Activated CD8-positive, alpha-beta memory T cell treated with anti-CD3 and anti-CD28 coated beads for 36 hours (primary cell): ENCODE measurements around the gene PDHB. TPM values are rescaled to one million over a fixed set of nuclear protein-coding genes. Genes with fewer than 3 reads are reported as not detected.
"Not testable (repeated sequence)": the region's sequence is repeated elsewhere in the genome, so short reads cannot be mapped to it uniquely, and the experiment has no call there.

ENCODE experiments used
- CTCF ChIA-PET: fragments of 350-600 bp; sonication (Branson Sonifier 250); formaldehyde crosslinking; loops from one replicate; lab custom pipeline; 2021; ENCODE audit warnings: antibody characterized with exemption; lab: Charles Lee
- POLR2A ChIA-PET: fragments of 350-600 bp; sonication (Branson Sonifier 250); formaldehyde crosslinking; loops from one replicate; lab custom pipeline; 2021; ENCODE audit warnings: antibody characterized with exemption; lab: Charles Lee
- total RNA-seq, 2 experiments: library from RNA; stranded (reverse); gene quantifications; one replicate each; pipeline ENCODE4 v1.2.3, GENCODE V29; 2021

Gene PDHB
- total RNA-seq, 2 experiments from 2014 or later = 58.8 to 62.1 TPM

GRCh38 chr3:58452176-58452575, 18.5 kb upstream of the PDHB start:
- CTCF ChIA-PET = interaction anchor here (0.7 to 1.7 kb wide), 2 partner anchors 146 to 225 kb away, joined by 5 to 6 read pairs; partner anchors contain the start of genes HTD2 and RPP14

GRCh38 chr3:58441514-58442450, 8.2 kb upstream of the PDHB start:
- ChIA-PET POLR2A (no interaction called here), CTCF (no interaction called here)

More at GRCh38 chr3:58452176-58452575, 18.5 kb upstream of the PDHB start:
- POLR2A ChIA-PET = interaction anchor here (0.6 kb wide), 1 partner anchor 85 kb away, joined by 3 read pairs; the partner anchor contains the start of gene ACOX2

GRCh38 chr3:58440996-58441355, 7.3 kb upstream of the PDHB start:
- CTCF ChIA-PET, POLR2A ChIA-PET: not testable (repeated sequence)

GRCh38 chr3:58437276-58437675, 3.6 kb upstream of the PDHB start:
- CTCF ChIA-PET = interaction anchor here (0.9 to 1.1 kb wide), 4 partner anchors 26 to 131 kb away, joined by 3 read pairs; partner anchors contain the start of genes HTD2 and RPP14
- POLR2A ChIA-PET = not testable (repeated sequence)

- CTCF ChIA-PET = interaction anchor here (1.2 kb wide), 1 partner anchor 14 kb away, joined by 3 read pairs; no protein-coding TSS in a partner anchor
- POLR2A ChIA-PET = no interaction called here
Observed at GRCh38 chr3:58434990-58435389, 1.4 kb upstream of the PDHB start.

GRCh38 chr3:58434511-58434910, 879 bp upstream of the PDHB start:
- CTCF ChIA-PET = interaction anchor here (1.2 kb wide), 1 partner anchor 13 kb away, joined by 3 read pairs; no protein-coding TSS in a partner anchor
- POLR2A ChIA-PET = interaction anchor here (0.6 to 0.7 kb wide), 2 partner anchors 21 to 27 kb away, joined by 3 to 4 read pairs; no protein-coding TSS in a partner anchor

- ChIA-PET CTCF (interaction anchor here (1.2 kb wide), 1 partner anchor 13 kb away, joined by 3 read pairs; no protein-coding TSS in a partner anchor), POLR2A (interaction anchor here (0.6 to 0.7 kb wide), 2 partner anchors 21 to 27 kb away, joined by 3 to 4 read pairs; no protein-coding TSS in a partner anchor)
Observed at GRCh38 chr3:58434168-58434504, 504 bp upstream of the PDHB start.

GRCh38 chr3:58432905-58433304, 727 bp downstream of the PDHB start:
- ChIA-PET POLR2A (interaction anchor here (0.6 to 1.0 kb wide), 3 partner anchors 28 to 126 kb away, joined by 3 to 12 read pairs (median 3); partner anchors contain the start of genes HTD2 and RPP14), CTCF (no interaction called here)

GRCh38 chr3:58429657-58430056, 4.0 kb downstream of the PDHB start:
- POLR2A ChIA-PET = no interaction called here
- CTCF ChIA-PET = interaction anchor here (1.1 kb wide), 1 partner anchor 19 kb away, joined by 3 read pairs; no protein-coding TSS in a partner anchor

GRCh38 chr3:58427661-58428361, 5.8 kb downstream of the PDHB start:
- ChIA-PET CTCF (no interaction called here), POLR2A (no interaction called here)

- POLR2A ChIA-PET = no interaction called here
- CTCF ChIA-PET = no interaction called here
Observed at GRCh38 chr3:58425782-58426181, 7.8 kb downstream of the PDHB start.

- ChIA-PET CTCF (no interaction called here), POLR2A (no interaction called here)
Observed at GRCh38 chr3:58424613-58425012, 9.0 kb downstream of the PDHB start.

- CTCF ChIA-PET = no interaction called here
- POLR2A ChIA-PET = no interaction called here
Observed at GRCh38 chr3:58422756-58423325, 10.8 kb downstream of the PDHB start.

GRCh38 chr3:58421004-58421403, 12.6 kb downstream of the PDHB start:
- POLR2A ChIA-PET = no interaction called here

GRCh38 chr3:58419780-58420507, 13.7 kb downstream of the PDHB start:
- ChIA-PET CTCF (interaction anchor here (1.4 kb wide), 1 partner anchor 112 kb away, joined by 4 read pairs; no protein-coding TSS in a partner anchor), POLR2A (interaction anchor here (0.7 kb wide), 1 partner anchor 52 kb away, joined by 3 read pairs; no protein-coding TSS in a partner anchor)

More at GRCh38 chr3:58421004-58421403, 12.6 kb downstream of the PDHB start:
- CTCF ChIA-PET = interaction anchor here (1.2 to 1.4 kb wide), 2 partner anchors 13 to 113 kb away, joined by 3 to 4 read pairs; no protein-coding TSS in a partner anchor

GRCh38 chr3:58418227-58418626, 15.4 kb downstream of the PDHB start:
- ChIA-PET POLR2A (no interaction called here), CTCF (no interaction called here)

GRCh38 chr3:58417075-58417474, 16.6 kb downstream of the PDHB start:
- POLR2A ChIA-PET = no interaction called here
- CTCF ChIA-PET = interaction anchor here (2.4 kb wide), 1 partner anchor 111 kb away, joined by 17 read pairs; the partner anchor contains the start of genes HTD2 and RPP14

GRCh38 chr3:58416191-58416590, 17.4 kb downstream of the PDHB start:
- CTCF ChIA-PET = interaction anchor here (1.0 to 2.4 kb wide), 3 partner anchors 47 to 110 kb away, joined by 3 to 17 read pairs (median 4); partner anchors contain the start of genes HTD2 and RPP14
- POLR2A ChIA-PET = no interaction called here
